WTC11 (cell line): ENCODE data around the gene FLT4. TPM values are rescaled to one million over a fixed set of nuclear protein-coding genes. Genes with fewer than 3 reads are reported as not detected.

Experiments
- ATAC-seq: fragments of 200-7000 bp; cut with Tn5 transposase; 2 replicates; pipeline ENCODE4 v1.10.0; 2021; ENCODE audit warnings: mild to moderate bottlenecking, moderate library complexity
- CTCF ChIA-PET: fragments of 300-600 bp; sonication (Branson Sonifier 250); formaldehyde crosslinking; loops from one replicate; lab custom pipeline; 2021; ENCODE audit warnings: antibody characterized with exemption; lab: Charles Lee
- POLR2A ChIA-PET: fragments of 350-600 bp; sonication (Branson Sonifier 250); formaldehyde crosslinking; loops from one replicate; lab custom pipeline; 2021; ENCODE audit warnings: antibody characterized with exemption; lab: Charles Lee
- DNase-seq: peaks from one replicate; pipeline ENCODE4 v3.0.0; 2021; ENCODE audit warnings: low spot score
- H3K27ac Mint-ChIP-seq: 2 replicates; pipeline ENCODE4 v1.8.0; 2021; ENCODE audit warnings: mixed read lengths
- H3K27me3 Mint-ChIP-seq: 2 replicates; pipeline ENCODE4 v1.8.0; 2021; ENCODE audit warnings: low read depth, mild to moderate bottlenecking, moderate library complexity, mixed read lengths
- H3K36me3 Mint-ChIP-seq: 2 replicates; pipeline ENCODE4 v1.8.0; 2021; ENCODE audit warnings: mixed read lengths
- H3K4me1 Mint-ChIP-seq: 2 replicates; pipeline ENCODE4 v1.8.0; 2022; ENCODE audit warnings: mixed read lengths
- H3K4me3 Mint-ChIP-seq: 2 replicates; pipeline ENCODE4 v1.8.0; 2021; ENCODE audit warnings: mild to moderate bottlenecking, moderate library complexity, mixed read lengths
- H3K9me3 Mint-ChIP-seq: 2 replicates; pipeline ENCODE4 v1.8.0; 2021; ENCODE audit warnings: mixed read lengths
- CREB1 ChIP-seq: sonication (generic); formaldehyde crosslinking; IDR thresholded peaks from 2 replicates; pipeline ENCODE4 v1.8.0; 2023; ENCODE audit warnings: mild to moderate bottlenecking, missing genetic modification reagents
- CREM ChIP-seq: sonication (generic); formaldehyde crosslinking; IDR thresholded peaks from 2 replicates; pipeline ENCODE4 v1.8.1; 2022; ENCODE audit warnings: mild to moderate bottlenecking, missing genetic modification reagents, moderate library complexity
- ELF4 ChIP-seq: sonication (generic); formaldehyde crosslinking; IDR thresholded peaks from 2 replicates; pipeline ENCODE4 v1.8.1; 2022; ENCODE audit warnings: low read depth, mild to moderate bottlenecking, moderate library complexity, missing genetic modification reagents
- EMX1 ChIP-seq: fragments of 250-450 bp; sonication (Bioruptor Pico); IDR thresholded peaks from 2 replicates; pipeline ENCODE4 v1.8.0; 2021; ENCODE audit warnings: mild to moderate bottlenecking
- ETV6 ChIP-seq: sonication (generic); formaldehyde crosslinking; IDR thresholded peaks from 2 replicates; pipeline ENCODE4 v1.8.1; 2022; ENCODE audit warnings: mild to moderate bottlenecking, missing genetic modification reagents
- JAZF1 ChIP-seq: fragments of 250-450 bp; sonication (Bioruptor Pico); IDR thresholded peaks from 2 replicates; pipeline ENCODE4 v1.9.0; 2021; ENCODE audit warnings: moderate library complexity, mild to moderate bottlenecking, inconsistent platforms
- KAT7 ChIP-seq: sonication (generic); formaldehyde crosslinking; IDR thresholded peaks from 2 replicates; pipeline ENCODE4 v1.8.1; 2023; ENCODE audit warnings: missing genetic modification reagents, mild to moderate bottlenecking, borderline replicate concordance
- NFE2L1 ChIP-seq: sonication (generic); formaldehyde crosslinking; IDR thresholded peaks from 2 replicates; pipeline ENCODE4 v1.8.1; 2023; ENCODE audit warnings: missing genetic modification reagents
- NFYB ChIP-seq: sonication (generic); formaldehyde crosslinking; conservative IDR thresholded peaks from 2 replicates; pipeline ENCODE4 v1.8.0; 2022; ENCODE audit warnings: low read depth, missing genetic modification reagents
- NR1H2 ChIP-seq: sonication (generic); formaldehyde crosslinking; IDR thresholded peaks from 2 replicates; pipeline ENCODE4 v1.9.0; 2021; ENCODE audit warnings: mild to moderate bottlenecking, moderate library complexity, missing genetic modification reagents
- NR3C1 ChIP-seq: sonication (generic); formaldehyde crosslinking; conservative IDR thresholded peaks from 2 replicates; pipeline ENCODE4 v1.8.1; 2023; ENCODE audit warnings: low read depth, mild to moderate bottlenecking, missing genetic modification reagents
- TCF7 ChIP-seq: sonication (generic); formaldehyde crosslinking; IDR thresholded peaks from 2 replicates; pipeline ENCODE4 v1.8.0; 2022; ENCODE audit warnings: mild to moderate bottlenecking, low read depth, missing genetic modification reagents, moderate library complexity
- TP53 ChIP-seq: sonication (generic); formaldehyde crosslinking; IDR thresholded peaks from 2 replicates; pipeline ENCODE4 v1.8.1; 2023; ENCODE audit warnings: mild to moderate bottlenecking, missing genetic modification reagents
- ZNF121 ChIP-seq: sonication (generic); formaldehyde crosslinking; IDR thresholded peaks from 2 replicates; pipeline ENCODE4 v1.8.0; 2023; ENCODE audit warnings: missing genetic modification reagents
- ZNF219 ChIP-seq: sonication (generic); formaldehyde crosslinking; IDR thresholded peaks from 2 replicates; pipeline ENCODE4 v1.8.0; 2023; ENCODE audit warnings: missing genetic modification reagents, mild to moderate bottlenecking, borderline replicate concordance
- ZNF232 ChIP-seq: sonication (generic); formaldehyde crosslinking; IDR thresholded peaks from 2 replicates; pipeline ENCODE4 v1.8.0; 2022; ENCODE audit warnings: mild to moderate bottlenecking, missing genetic modification reagents
- total RNA-seq: library from RNA; stranded (reverse); gene quantifications from 3 replicates; pipeline ENCODE4 v1.2.3, GENCODE V29; 2021
- TF ChIP-seq, protein P1 (sequence below): sonication (generic); formaldehyde crosslinking; conservative IDR thresholded peaks from 2 replicates; pipeline ENCODE4 v1.8.1; 2023; ENCODE audit warnings: mild to moderate bottlenecking, low read depth, missing genetic modification reagents, moderate library complexity
- TF ChIP-seq, protein P2 (sequence below): sonication (generic); formaldehyde crosslinking; IDR thresholded peaks from 2 replicates; pipeline ENCODE4 v1.8.0; 2023; ENCODE audit warnings: mild to moderate bottlenecking, missing genetic modification reagents
- TF ChIP-seq, protein P3 (sequence below): sonication (generic); formaldehyde crosslinking; IDR thresholded peaks from 2 replicates; pipeline ENCODE4 v1.8.0; 2022; ENCODE audit warnings: mild to moderate bottlenecking, missing genetic modification reagents
- TF ChIP-seq, protein P4 (sequence below): sonication (generic); formaldehyde crosslinking; IDR thresholded peaks from 2 replicates; pipeline ENCODE4 v1.8.0; 2023; ENCODE audit warnings: missing genetic modification reagents, mild to moderate bottlenecking, borderline replicate concordance
- TF ChIP-seq, protein P5 (sequence below): sonication (generic); formaldehyde crosslinking; IDR thresholded peaks from 2 replicates; pipeline ENCODE4 v1.8.0; 2022; ENCODE audit warnings: mild to moderate bottlenecking, missing genetic modification reagents

FLT4 gene
- total RNA-seq, 1 experiment from 2014 or later, result 12.4 TPM

DNA sequence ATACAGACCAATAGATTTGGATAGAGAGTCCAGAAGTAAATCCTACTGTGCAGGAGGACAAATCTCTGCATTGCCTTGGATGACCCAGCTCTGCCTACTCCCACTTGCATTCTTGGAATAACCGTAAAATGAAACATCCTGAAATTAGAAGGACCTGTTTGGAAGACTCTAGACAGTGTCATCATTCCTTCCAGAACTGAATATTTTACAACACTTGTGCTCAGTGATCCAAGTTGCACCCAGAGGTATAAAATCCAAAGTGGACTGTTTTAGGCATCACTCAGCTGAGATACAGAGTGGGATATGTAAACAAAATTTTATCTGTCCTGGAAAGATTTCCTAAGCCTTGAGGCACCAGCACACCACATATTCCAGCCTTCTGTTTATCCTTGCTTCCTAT is 46.7 kb upstream of the FLT4 start:
- CTCF ChIA-PET, result no interaction called here
- POLR2A ChIA-PET, result no interaction called here
- Mint-ChIP-seq H3K9me3 (peaks cover 33% of the 10 kb centered on the region), H3K27me3 (no peaks in the 10 kb centered on the region), H3K27ac (no peak overlapping the region), H3K4me1 (0 out of 2 replicates have a peak, but pooled peaks cover 4% of the 10 kb centered on the region), H3K4me3 (no peak overlapping the region), H3K36me3 (peaks cover 15% of the 10 kb centered on the region)
- TF ChIP-seq TP53 (no peak), CREM (CRISPR knock-in tag) (no peak), ZNF121 (CRISPR knock-in tag) (no peak), NR3C1 (CRISPR knock-in tag) (no peak)
- TF ChIP-seq, protein P1, sequence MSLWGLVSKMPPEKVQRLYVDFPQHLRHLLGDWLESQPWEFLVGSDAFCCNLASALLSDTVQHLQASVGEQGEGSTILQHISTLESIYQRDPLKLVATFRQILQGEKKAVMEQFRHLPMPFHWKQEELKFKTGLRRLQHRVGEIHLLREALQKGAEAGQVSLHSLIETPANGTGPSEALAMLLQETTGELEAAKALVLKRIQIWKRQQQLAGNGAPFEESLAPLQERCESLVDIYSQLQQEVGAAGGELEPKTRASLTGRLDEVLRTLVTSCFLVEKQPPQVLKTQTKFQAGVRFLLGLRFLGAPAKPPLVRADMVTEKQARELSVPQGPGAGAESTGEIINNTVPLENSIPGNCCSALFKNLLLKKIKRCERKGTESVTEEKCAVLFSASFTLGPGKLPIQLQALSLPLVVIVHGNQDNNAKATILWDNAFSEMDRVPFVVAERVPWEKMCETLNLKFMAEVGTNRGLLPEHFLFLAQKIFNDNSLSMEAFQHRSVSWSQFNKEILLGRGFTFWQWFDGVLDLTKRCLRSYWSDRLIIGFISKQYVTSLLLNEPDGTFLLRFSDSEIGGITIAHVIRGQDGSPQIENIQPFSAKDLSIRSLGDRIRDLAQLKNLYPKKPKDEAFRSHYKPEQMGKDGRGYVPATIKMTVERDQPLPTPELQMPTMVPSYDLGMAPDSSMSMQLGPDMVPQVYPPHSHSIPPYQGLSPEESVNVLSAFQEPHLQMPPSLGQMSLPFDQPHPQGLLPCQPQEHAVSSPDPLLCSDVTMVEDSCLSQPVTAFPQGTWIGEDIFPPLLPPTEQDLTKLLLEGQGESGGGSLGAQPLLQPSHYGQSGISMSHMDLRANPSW (CRISPR knock-in tag), result no peak
- DNase-seq (no peak), ATAC-seq (no peak)

DNA sequence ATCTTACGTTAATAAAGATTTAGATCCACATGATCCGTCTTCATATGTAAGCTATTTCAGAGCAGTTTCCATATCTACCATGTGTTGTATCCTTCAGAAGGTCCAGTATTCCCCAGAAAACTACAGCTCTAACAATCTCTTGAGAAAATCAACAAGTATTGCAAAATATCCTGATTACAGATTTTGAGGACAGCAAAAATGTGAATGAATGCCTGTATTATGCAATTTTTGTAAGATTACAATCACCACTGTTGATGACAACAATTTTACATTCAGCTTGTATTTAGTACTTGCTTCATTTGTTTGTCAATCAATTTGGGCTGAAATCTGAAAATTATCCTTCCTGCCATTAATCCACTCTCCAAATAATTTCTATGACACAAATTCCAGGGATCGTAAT is 43.0 kb upstream of the FLT4 start:
- no peak for ATAC-seq
- peaks cover 26% of the 10 kb centered on the region for H3K4me1 Mint-ChIP-seq
- H3K9me3 Mint-ChIP-seq, result peaks cover 7% of the 10 kb centered on the region; the same call in 1 of the 2 replicates
- ChIA-PET CTCF (interaction anchor here (1.8 kb wide), 1 partner anchor 73 kb away, joined by 5 read pairs; no protein-coding TSS in a partner anchor), POLR2A (no interaction called here)
- no peak for DNase-seq
- H3K4me3 Mint-ChIP-seq, result no peak overlapping the region
- no peaks in the 10 kb centered on the region for H3K27me3 Mint-ChIP-seq
- no peaks in the 10 kb centered on the region for H3K36me3 Mint-ChIP-seq
- TF ChIP-seq JAZF1 (CRISPR knock-in tag) (no peak), NFE2L1 (CRISPR knock-in tag) (no peak)
- TF ChIP-seq, protein P2, sequence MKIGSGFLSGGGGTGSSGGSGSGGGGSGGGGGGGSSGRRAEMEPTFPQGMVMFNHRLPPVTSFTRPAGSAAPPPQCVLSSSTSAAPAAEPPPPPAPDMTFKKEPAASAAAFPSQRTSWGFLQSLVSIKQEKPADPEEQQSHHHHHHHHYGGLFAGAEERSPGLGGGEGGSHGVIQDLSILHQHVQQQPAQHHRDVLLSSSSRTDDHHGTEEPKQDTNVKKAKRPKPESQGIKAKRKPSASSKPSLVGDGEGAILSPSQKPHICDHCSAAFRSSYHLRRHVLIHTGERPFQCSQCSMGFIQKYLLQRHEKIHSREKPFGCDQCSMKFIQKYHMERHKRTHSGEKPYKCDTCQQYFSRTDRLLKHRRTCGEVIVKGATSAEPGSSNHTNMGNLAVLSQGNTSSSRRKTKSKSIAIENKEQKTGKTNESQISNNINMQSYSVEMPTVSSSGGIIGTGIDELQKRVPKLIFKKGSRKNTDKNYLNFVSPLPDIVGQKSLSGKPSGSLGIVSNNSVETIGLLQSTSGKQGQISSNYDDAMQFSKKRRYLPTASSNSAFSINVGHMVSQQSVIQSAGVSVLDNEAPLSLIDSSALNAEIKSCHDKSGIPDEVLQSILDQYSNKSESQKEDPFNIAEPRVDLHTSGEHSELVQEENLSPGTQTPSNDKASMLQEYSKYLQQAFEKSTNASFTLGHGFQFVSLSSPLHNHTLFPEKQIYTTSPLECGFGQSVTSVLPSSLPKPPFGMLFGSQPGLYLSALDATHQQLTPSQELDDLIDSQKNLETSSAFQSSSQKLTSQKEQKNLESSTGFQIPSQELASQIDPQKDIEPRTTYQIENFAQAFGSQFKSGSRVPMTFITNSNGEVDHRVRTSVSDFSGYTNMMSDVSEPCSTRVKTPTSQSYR (CRISPR knock-in tag), result no peak
- TF ChIP-seq, protein P3, sequence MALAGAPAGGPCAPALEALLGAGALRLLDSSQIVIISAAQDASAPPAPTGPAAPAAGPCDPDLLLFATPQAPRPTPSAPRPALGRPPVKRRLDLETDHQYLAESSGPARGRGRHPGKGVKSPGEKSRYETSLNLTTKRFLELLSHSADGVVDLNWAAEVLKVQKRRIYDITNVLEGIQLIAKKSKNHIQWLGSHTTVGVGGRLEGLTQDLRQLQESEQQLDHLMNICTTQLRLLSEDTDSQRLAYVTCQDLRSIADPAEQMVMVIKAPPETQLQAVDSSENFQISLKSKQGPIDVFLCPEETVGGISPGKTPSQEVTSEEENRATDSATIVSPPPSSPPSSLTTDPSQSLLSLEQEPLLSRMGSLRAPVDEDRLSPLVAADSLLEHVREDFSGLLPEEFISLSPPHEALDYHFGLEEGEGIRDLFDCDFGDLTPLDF (CRISPR knock-in tag), result no peak
- TF ChIP-seq, all 79 proteins: peak for 0
- no peak overlapping the region for H3K27ac Mint-ChIP-seq

DNA sequence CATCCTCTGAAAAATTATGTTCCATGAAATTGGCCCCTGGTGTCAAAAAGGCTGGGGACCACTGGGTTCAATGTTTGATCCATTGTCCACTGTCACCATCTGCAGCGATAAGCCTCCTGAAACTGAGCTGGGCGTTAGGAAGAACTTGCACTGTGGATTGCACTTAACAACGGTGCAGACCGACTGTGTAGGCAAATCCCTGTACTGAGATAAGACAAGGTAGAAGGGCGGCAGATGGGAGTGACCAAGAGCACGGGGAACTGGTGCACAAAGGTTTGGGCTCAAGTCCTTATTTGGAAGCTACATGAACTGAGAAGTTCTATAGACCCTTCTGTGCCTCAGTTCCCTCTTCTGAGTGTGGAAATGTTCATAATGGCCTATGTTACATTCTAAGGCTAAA is 41.6 kb upstream of the FLT4 start:
- CTCF ChIA-PET, result interaction anchor here (0.9 kb wide), 1 partner anchor 28 kb away, joined by 4 read pairs; no protein-coding TSS in a partner anchor
- ATAC-seq (no peak), DNase-seq (no peak)
- no peaks in the 10 kb centered on the region for H3K27me3 Mint-ChIP-seq
- H3K4me3 Mint-ChIP-seq, result no peak overlapping the region
- H3K27ac Mint-ChIP-seq, result no peak overlapping the region
- peaks cover 7% of the 10 kb centered on the region; the same call in 1 of the 2 replicates for H3K9me3 Mint-ChIP-seq
- POLR2A ChIA-PET, result interaction anchor here (0.6 kb wide), 1 partner anchor 683 kb away, joined by 3 read pairs; no protein-coding TSS in a partner anchor
- no peaks in the 10 kb centered on the region for H3K36me3 Mint-ChIP-seq
- H3K4me1 Mint-ChIP-seq, result peaks cover 26% of the 10 kb centered on the region
- no peak for TF ChIP-seq ETV6 (CRISPR knock-in tag)
- no peak for TF ChIP-seq KAT7 (CRISPR knock-in tag)
- TF ChIP-seq CREB1 (CRISPR knock-in tag), result no peak
- no peak for TF ChIP-seq ZNF232 (CRISPR knock-in tag)
- TF ChIP-seq TCF7 (CRISPR knock-in tag), result no peak
- no peak for TF ChIP-seq NR1H2 (CRISPR knock-in tag)
- TF ChIP-seq ZNF219 (CRISPR knock-in tag), result no peak
- no peak for TF ChIP-seq TP53
- TF ChIP-seq NFYB (CRISPR knock-in tag), result no peak
- TF ChIP-seq, protein P4, sequence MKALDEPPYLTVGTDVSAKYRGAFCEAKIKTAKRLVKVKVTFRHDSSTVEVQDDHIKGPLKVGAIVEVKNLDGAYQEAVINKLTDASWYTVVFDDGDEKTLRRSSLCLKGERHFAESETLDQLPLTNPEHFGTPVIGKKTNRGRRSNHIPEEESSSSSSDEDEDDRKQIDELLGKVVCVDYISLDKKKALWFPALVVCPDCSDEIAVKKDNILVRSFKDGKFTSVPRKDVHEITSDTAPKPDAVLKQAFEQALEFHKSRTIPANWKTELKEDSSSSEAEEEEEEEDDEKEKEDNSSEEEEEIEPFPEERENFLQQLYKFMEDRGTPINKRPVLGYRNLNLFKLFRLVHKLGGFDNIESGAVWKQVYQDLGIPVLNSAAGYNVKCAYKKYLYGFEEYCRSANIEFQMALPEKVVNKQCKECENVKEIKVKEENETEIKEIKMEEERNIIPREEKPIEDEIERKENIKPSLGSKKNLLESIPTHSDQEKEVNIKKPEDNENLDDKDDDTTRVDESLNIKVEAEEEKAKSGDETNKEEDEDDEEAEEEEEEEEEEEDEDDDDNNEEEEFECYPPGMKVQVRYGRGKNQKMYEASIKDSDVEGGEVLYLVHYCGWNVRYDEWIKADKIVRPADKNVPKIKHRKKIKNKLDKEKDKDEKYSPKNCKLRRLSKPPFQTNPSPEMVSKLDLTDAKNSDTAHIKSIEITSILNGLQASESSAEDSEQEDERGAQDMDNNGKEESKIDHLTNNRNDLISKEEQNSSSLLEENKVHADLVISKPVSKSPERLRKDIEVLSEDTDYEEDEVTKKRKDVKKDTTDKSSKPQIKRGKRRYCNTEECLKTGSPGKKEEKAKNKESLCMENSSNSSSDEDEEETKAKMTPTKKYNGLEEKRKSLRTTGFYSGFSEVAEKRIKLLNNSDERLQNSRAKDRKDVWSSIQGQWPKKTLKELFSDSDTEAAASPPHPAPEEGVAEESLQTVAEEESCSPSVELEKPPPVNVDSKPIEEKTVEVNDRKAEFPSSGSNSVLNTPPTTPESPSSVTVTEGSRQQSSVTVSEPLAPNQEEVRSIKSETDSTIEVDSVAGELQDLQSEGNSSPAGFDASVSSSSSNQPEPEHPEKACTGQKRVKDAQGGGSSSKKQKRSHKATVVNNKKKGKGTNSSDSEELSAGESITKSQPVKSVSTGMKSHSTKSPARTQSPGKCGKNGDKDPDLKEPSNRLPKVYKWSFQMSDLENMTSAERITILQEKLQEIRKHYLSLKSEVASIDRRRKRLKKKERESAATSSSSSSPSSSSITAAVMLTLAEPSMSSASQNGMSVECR, result no peak
- TF ChIP-seq ELF4 (CRISPR knock-in tag), result no peak
- TF ChIP-seq, protein P5, sequence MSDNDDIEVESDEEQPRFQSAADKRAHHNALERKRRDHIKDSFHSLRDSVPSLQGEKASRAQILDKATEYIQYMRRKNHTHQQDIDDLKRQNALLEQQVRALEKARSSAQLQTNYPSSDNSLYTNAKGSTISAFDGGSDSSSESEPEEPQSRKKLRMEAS (CRISPR knock-in tag), result no peak
- no peak for TF ChIP-seq EMX1 (CRISPR knock-in tag)
